GM15510 (cell line): ENCODE measurements around the gene KRT79.

ENCODE experiments used
- POLR2A ChIP-seq: IDR thresholded peaks from 3 replicates; pipeline ENCODE4 v1.6.1; 2011; ENCODE audit warnings: borderline replicate concordance; ENCODE audit not compliant: insufficient read length; ENCODE audit errors: extremely low read depth

Gene KRT79

DNA sequence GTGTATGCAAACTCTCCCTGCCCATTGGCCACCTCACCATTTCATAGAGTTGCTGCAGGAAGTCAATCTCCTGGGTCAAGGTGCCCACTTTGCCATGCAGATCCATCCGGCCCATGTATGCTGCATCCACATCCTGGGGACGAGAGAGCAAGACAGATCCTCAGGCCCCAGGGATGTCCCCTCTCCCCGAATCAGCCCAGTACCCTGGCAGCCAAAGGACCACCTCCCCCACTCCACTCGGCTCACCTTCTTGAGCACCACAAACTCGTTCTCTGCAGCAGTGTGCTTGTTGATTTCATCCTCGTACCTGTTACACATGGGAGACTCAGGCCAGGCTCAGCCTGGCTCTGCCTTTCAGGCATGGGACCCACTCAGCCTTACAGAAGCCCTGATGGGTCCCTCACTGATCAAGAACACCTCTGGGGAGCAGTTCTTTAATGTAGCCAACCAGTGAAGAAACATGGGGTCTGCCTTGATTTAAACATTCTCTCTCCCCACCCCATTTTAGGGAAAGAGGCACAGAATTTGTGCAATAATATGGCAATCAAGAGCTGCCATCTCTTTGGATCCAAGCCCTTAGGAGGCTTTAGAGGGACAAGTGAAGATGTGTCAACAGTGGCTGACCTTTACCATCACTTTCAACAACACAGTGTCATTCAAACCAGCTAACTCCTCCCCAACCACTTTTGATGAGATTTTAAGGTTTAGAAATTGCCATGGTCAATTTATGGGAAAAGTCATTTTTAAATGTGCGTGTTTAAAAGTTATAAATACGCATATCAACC, 3.9 kb downstream of the KRT79 start:
- TF ChIP-seq POLR2A: no peak

GRCh38 chr12:52828591-52829021, 5.5 kb downstream of the KRT79 start:
- TF ChIP-seq POLR2A: no peak

GRCh38 chr12:52828156-52828555, 6.0 kb downstream of the KRT79 start:
- no peak for TF ChIP-seq POLR2A

DNA sequence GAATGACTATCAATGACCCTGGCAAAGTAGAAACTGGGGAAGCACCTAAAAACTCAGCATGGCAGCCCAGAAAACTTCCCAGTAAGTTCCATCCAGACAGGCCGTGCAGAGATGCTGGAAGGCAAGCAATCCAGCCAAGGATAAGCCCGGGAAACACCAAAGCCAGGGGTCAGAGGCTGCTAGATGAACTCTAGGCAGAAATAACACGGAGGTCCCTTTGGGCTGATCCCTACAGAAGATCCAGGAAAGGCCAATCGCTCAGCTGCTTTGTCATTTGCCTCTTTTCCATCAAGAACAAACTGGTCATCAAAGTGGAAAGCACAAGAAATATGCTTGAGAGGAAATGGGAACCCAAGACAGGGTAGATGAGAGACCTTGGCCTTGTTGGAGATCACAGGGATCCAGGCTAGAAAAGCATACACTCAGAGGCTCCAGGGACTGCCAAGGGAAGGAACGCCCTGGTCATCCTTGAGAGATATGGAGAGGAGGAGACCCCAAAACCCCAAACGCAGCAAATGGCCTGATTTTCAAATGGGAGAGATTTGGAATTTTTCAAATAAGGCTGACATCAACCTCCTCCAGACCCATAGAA, 6.5 kb downstream of the KRT79 start:
- TF ChIP-seq POLR2A: no peak

GRCh38 chr12:52826611-52827498, 7.3 kb downstream of the KRT79 start:
- TF ChIP-seq POLR2A: no peak

GRCh38 chr12:52825961-52826360, 8.2 kb downstream of the KRT79 start:
- TF ChIP-seq POLR2A: no peak

- TF ChIP-seq POLR2A: no peak
Observed at GRCh38 chr12:52824741-52825410, 9.2 kb downstream of the KRT79 start.

GRCh38 chr12:52823761-52824450, 10.2 kb downstream of the KRT79 start:
- no peak for TF ChIP-seq POLR2A

DNA sequence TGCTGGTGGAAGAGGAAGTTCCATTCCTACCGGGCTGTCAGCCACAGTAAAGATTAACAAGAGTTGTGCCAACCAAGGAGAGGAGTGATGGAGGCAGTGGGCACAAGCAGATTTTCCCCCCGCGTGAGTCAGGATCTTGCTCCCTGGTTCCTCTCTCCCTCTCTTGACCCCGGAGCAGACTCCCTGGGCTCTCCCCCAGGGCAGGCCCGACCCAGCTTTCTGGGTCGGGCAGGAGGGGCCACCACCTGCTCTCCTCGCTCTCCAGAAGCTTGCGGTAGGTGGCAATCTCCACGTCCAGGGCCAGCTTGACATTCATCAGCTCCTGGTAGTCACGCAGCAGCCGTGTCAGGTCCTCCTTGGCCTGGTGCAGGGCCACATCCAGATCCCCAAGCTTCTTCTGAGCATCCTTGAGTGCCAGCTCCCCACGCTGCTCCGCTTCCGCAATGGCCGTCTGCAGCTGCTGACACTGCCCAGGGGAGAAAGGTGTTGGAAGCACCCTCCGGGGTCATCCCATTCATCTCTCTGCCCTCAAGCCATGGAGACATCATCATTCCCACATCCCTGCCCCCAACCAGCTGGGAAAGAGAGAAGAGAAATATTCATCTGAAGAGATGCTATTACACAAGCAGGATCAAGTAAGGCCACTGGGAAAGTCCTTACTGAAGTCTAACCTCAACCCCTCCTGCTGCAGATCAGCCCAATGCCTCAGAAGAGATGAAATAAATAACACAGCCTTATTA, 11.2 kb downstream of the KRT79 start:
- no peak for TF ChIP-seq POLR2A

DNA sequence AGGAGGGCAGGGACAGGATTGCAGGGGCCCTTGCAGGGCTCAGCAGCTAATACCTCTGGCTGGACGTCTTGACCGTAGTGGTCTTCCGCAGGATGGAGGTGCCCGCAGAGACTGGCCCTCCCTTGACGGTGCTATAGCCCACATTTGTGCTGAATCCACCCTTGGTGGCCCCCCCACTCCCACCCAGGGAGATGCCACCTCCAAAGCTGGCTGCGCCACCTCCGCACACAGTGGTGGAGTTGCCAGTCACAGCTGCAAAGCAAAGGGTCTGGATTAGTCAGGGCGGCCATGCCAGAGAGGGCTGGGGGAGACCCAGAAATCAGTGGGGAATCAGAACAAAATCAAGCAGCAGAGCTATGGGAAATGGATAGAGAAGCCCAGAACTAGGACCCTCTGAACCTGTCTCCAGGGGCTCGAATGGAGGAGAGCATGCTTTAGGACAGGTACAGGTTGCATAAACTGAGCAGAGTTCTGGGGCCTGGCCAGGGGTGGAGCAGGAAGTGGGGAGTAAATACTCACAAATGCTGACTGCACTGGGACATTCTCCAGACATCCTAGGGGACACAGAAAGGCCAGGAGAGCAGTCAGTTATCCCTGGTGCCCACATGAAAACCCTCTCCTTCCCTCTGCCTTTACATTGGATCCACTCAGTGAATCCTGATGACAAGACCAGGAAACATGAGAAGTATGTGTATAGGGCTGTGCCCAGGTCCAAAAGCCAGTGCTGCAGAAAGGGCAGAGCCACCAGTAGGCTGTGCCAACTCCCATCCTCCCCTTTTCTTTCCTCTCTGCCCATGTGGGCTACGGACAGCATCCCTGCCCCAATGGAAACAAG, 12.1 kb downstream of the KRT79 start:
- TF ChIP-seq POLR2A: no peak

DNA sequence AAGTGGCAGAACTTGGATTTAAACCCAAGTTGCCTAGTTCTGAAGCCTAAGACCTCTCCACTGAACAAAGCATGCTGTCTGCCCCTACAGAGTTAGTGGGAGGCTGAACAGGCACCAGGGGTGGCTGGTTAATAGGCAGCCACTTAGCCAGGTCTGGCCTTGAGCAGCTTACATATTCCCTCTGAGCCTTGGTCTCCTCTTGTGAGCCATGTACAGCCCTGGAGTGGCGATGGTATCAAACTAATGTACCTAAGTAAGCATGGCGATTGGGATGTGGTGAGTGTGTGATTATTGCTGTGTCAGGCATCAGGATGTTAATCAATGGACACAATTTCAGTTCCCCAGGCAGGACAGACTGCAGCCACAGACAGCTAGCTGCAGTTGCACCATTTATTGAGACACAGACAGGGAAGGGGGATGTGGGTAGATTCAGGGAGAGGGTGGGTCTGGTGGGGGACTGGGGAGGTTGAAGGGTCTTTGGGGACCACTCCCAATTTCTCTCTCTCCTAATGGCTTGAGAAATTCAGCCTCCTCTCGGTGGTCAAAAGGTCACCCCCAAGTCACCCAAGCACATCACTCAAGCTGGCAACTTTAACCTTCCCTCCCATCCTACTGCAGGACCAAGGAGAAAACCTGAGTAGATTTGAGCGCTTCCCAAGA, 12.9 kb downstream of the KRT79 start:
- no peak for TF ChIP-seq POLR2A

- TF ChIP-seq POLR2A: no peak
Observed at GRCh38 chr12:52820521-52820920, 13.6 kb downstream of the KRT79 start.
